ENCODE data around the gene SRPK2.

GRCh38 chr7:105261689-105262088 is 127.0 kb downstream of the SRPK2 start:
- TF ChIP-seq POLR2AphosphoS5 (IDR thresholded peaks at IDR 0.05), result no peak
- no peak for TF ChIP-seq POLR2A (IDR thresholded peaks at IDR 0.05)

Measured in breast epithelium (tissue), 3 donors.